Spleen (tissue), 7 donors: ENCODE measurements around the gene FABP2.
A peak's percentile ranks its signal among the peaks of the same experiment; 100 is the strongest.

Experiments
- CTCF ChIP-seq, 11 experiments: fragments of 200-600 bp in 7 of 11; fragments of 450-650 bp in 4 of 11; sonication (generic) in 4 of 11; IDR thresholded peaks in 8 of 11; conservative IDR thresholded peaks in 3 of 11; 1 replicate in 7 of 11; 2 replicates in 4 of 11; pipeline versions ENCODE4 v1.4.0 to v1.8.0; 2016 to 2021; ENCODE audit warnings: antibody characterized with exemption in 11 of 11, inconsistent platforms in 4 of 11, mild to moderate bottlenecking in 1 of 11
- POLR2AphosphoS5 ChIP-seq, 3 donors: sonication (generic); formaldehyde crosslinking; IDR thresholded peaks; one replicate each; pipeline ENCODE4 v1.5.1; 2017; ENCODE audit warnings: antibody characterized with exemption in 3 of 3
- donor health status: DM: no; HTN: no; CAD: no; lungs with moderate emphysema.
- donor health status: DM: no; HTN: no; CAD: no.
- donor health status: DM: no; HTN: no; CAD: no.

DNA sequence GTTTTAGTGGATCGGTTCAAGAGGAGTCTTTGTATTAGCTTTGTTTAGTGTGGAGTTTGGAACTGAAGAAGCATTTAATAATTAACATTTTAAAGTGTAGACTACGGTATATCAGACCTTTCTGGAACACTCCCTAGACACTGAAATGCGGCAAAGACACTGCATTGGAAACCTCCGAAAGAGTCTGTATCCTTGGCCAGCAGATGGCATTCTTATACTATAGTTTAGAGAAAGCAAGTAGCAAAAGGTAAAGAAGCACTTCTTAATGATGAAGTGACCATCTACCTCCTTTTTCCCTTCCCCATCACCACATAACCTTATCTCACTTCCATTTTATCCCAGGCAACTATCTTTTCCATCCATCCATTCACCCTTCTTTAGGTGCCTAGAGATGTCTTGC, 7.6 kb downstream of the FABP2 start:
- TF ChIP-seq POLR2AphosphoS5 (IDR thresholded peaks at IDR 0.05) (no peak), CTCF (IDR thresholded peaks at IDR 0.05 in 8 of 11, conservative IDR thresholded peaks at IDR 0.05 in 3 of 11) (peak; percentile 18 to 73 (median 53))
